Islet of Langerhans (tissue), 1 donor: ENCODE data around the gene CD40LG.

Source experiments
- FAIRE-seq: peaks from one replicate; lab custom pipeline; 2011; peaks lifted over from hg19 to GRCh38; lab: Jason Lieb, UNC

CD40LG gene

DNA sequence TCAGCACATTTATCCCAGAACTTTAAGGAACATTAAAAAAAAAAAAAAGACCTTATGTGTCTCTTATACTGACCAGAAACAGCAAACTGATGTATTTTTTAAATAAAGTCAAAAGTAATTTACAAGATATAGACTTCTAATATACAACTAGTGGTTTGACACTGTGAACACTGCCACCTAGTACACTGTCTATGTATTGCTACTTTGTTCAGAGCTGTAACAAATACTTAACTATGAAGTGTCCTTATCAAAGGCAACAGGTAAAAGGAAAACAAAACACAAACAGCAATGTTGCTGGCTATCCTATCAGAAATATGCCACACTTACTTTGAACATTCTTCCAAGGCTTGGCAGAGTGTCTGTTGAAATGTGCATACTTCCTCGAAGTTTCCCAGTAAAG is 60.4 kb downstream of the CD40LG start:
- peak; percentile 60 for FAIRE-seq
